Vagina (tissue), 2 donors: Measurements from ENCODE around the gene FLT4. TPM values are rescaled to one million over a fixed set of nuclear protein-coding genes. Genes with fewer than 3 reads are reported as not detected.

Source experiments
- DNase-seq, 2 donors: peaks; one replicate each; pipeline ENCODE4 v3.0.0-alpha.2; 2017; ENCODE audit errors: extremely low spot score in 2 of 2
- H3K27ac ChIP-seq: fragments of 200-600 bp; sonication (generic); one replicate; pipeline ENCODE4 v1.5.1; 2019
- H3K27me3 ChIP-seq: fragments of 200-600 bp; sonication (generic); one replicate; pipeline ENCODE4 v1.5.1; 2019
- H3K36me3 ChIP-seq, 2 donors: fragments of 200-600 bp; sonication (generic); one replicate each; pipeline ENCODE4 v1.5.1; 2017 to 2019
- H3K4me1 ChIP-seq: fragments of 200-600 bp; sonication (generic); one replicate; pipeline ENCODE4 v1.5.1; 2019
- H3K4me3 ChIP-seq, 2 donors: fragments of 200-600 bp; sonication (generic); 1 replicate in 1 of 2; 2 replicates in 1 of 2; pipeline ENCODE4 v1.5.1; 2016 to 2019
- H3K9me3 ChIP-seq: fragments of 200-600 bp; sonication (generic); one replicate; pipeline ENCODE4 v1.5.1; 2019
- POLR2A ChIP-seq, 2 donors: fragments of 450-650 bp; IDR thresholded peaks; one replicate each; pipeline ENCODE4 v1.6.1; 2017; ENCODE audit warnings: antibody characterized with exemption in 2 of 2, mild to moderate bottlenecking in 2 of 2, moderate library complexity in 2 of 2
- POLR2AphosphoS5 ChIP-seq, 2 donors: sonication (generic); formaldehyde crosslinking; IDR thresholded peaks; one replicate each; pipeline ENCODE4 v1.9.0; 2017; ENCODE audit warnings: antibody characterized with exemption in 2 of 2, mild to moderate bottlenecking in 2 of 2, low read depth in 1 of 2; ENCODE audit not compliant: insufficient read depth in 1 of 2
- intact Hi-C: fragments of 100-400 bp; cut with DNase I; formaldehyde crosslinking; loops from one replicate; pipeline ENCODE4 v1.15.1; 2023
- total RNA-seq: library from RNA; depleted of rRNA; stranded (reverse); fragments of >200 nt; gene quantifications from one replicate; pipeline ENCODE4 v1.2.3, GENCODE V29; 2016
- TF ChIP-seq, protein P1 (sequence below), 3 experiments: fragments of 450-650 bp in 2 of 3; fragments of 200-600 bp in 1 of 3; sonication (generic) in 1 of 3; IDR thresholded peaks; one replicate each; pipeline ENCODE4 v1.5.1; 2017 to 2019; ENCODE audit warnings: antibody characterized with exemption in 3 of 3, mild to moderate bottlenecking in 2 of 3, moderate library complexity in 2 of 3

Gene FLT4
- total RNA-seq, 1 donor from 2014 or later = 20.9 TPM

DNA sequence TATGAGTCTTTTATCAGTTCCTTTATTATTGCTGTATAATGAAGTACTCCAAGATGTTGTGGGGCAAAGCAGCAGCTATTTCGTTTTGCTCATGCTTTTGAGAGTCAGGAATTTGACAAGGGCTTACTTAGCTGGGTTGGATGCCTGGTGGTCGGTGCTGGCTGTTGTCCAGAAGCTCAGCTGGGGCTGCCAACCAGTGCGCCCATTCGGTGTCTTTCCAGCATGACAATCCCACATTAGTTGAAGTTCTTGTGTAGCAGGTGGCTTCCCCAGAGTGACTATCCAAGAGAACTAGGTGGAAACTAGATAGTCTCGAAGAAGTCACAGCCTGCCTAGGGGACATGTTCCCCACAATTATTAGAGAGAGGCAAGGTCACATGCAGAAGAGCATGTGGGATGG, 3.4 kb upstream of the FLT4 start:
- no peak for TF ChIP-seq POLR2AphosphoS5 (IDR thresholded peaks at IDR 0.05; ENCODE audit: insufficient read depth in 1 of 2, low read depth in 1 of 2)
- TF ChIP-seq, protein P1, sequence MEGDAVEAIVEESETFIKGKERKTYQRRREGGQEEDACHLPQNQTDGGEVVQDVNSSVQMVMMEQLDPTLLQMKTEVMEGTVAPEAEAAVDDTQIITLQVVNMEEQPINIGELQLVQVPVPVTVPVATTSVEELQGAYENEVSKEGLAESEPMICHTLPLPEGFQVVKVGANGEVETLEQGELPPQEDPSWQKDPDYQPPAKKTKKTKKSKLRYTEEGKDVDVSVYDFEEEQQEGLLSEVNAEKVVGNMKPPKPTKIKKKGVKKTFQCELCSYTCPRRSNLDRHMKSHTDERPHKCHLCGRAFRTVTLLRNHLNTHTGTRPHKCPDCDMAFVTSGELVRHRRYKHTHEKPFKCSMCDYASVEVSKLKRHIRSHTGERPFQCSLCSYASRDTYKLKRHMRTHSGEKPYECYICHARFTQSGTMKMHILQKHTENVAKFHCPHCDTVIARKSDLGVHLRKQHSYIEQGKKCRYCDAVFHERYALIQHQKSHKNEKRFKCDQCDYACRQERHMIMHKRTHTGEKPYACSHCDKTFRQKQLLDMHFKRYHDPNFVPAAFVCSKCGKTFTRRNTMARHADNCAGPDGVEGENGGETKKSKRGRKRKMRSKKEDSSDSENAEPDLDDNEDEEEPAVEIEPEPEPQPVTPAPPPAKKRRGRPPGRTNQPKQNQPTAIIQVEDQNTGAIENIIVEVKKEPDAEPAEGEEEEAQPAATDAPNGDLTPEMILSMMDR (IDR thresholded peaks at IDR 0.05) = no peak
- TF ChIP-seq POLR2A (IDR thresholded peaks at IDR 0.05) = no peak
- no peak overlapping the region for H3K4me3 ChIP-seq
- no peak for DNase-seq
- no peaks in the 10 kb centered on the region for H3K27me3 ChIP-seq
- no peak overlapping the region for H3K27ac ChIP-seq
- H3K4me1 ChIP-seq = peaks cover 13% of the 10 kb centered on the region
- no peaks in the 10 kb centered on the region for H3K36me3 ChIP-seq
- no peaks in the 10 kb centered on the region for H3K9me3 ChIP-seq
- intact Hi-C loops = no loop called here

DNA sequence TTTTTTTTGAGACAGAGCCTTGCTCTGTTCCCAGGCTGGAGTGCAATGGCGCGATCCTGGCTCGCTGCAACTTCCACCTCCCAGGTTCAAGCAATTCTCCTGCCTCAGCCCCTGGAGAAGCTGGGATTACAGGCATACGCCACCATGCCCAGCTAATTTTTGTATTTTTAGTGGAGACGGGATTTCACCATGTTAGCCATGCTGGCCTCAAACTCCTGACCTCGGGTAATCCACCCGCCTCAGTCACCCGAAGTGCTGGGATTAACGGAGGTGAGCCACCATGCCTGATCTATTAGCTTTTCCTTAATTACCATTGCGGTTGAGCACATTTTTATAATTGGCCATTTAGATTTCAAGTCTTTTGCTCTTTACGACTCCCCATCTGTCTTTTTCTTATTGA, 2.9 kb upstream of the FLT4 start:
- no peak for TF ChIP-seq POLR2AphosphoS5 (IDR thresholded peaks at IDR 0.05; ENCODE audit: insufficient read depth in 1 of 2, low read depth in 1 of 2)
- no peak for TF ChIP-seq POLR2A (IDR thresholded peaks at IDR 0.05)
- TF ChIP-seq, protein P1 (IDR thresholded peaks at IDR 0.05) = no peak
- H3K4me1 ChIP-seq = peaks cover 13% of the 10 kb centered on the region
- no peak overlapping the region for H3K4me3 ChIP-seq
- no peak for DNase-seq
- H3K9me3 ChIP-seq = no peaks in the 10 kb centered on the region
- intact Hi-C loops = no loop called here
- H3K36me3 ChIP-seq = no peaks in the 10 kb centered on the region
- H3K27ac ChIP-seq = no peak overlapping the region
- no peaks in the 10 kb centered on the region for H3K27me3 ChIP-seq

DNA sequence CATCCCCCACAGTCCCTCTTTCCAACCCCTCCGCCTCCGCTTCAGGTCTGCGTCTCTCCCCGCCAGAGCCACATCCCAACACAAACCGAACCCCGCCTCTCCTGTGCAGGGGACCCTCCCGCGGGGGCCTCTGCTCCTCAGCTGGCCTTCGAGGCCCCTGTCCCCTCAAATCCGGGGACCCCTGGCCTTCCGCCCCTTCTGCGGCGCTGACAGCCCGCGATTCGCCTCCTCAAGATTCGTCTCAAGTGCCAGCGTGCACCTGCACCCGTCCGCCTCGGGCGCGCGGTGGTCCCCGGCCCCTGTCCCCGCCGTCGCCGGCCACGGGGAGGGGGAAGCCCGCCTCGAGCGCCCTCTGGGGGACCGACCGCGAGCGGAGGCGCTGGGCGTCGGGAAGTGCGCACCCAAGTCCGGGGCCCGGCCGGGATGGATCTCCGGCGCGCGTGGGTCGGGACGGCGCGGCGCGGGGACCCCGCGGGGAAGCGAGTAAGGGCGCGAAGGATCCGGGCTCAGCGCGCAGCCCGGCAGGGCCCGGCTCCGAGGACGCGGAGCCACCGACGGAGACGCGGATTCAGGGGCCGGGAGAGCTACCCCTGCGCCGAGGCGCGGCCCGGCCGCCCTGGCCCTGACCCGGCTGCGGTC, 623 bp downstream of the FLT4 start:
- H3K36me3 ChIP-seq = no peaks in the 10 kb centered on the region
- H3K27ac ChIP-seq = no peak overlapping the region
- peak overlapping the region; percentile 42 to 55 for H3K4me3 ChIP-seq
- H3K4me1 ChIP-seq = peaks cover 13% of the 10 kb centered on the region
- H3K27me3 ChIP-seq = no peaks in the 10 kb centered on the region
- intact Hi-C loops = no loop called here
- no peak for DNase-seq
- H3K9me3 ChIP-seq = no peaks in the 10 kb centered on the region
- TF ChIP-seq POLR2AphosphoS5 (IDR thresholded peaks at IDR 0.05; ENCODE audit: insufficient read depth in 1 of 2, low read depth in 1 of 2) (no peak), POLR2A (IDR thresholded peaks at IDR 0.05) (no peak)
- TF ChIP-seq, protein P1 (IDR thresholded peaks at IDR 0.05) = no peak

DNA sequence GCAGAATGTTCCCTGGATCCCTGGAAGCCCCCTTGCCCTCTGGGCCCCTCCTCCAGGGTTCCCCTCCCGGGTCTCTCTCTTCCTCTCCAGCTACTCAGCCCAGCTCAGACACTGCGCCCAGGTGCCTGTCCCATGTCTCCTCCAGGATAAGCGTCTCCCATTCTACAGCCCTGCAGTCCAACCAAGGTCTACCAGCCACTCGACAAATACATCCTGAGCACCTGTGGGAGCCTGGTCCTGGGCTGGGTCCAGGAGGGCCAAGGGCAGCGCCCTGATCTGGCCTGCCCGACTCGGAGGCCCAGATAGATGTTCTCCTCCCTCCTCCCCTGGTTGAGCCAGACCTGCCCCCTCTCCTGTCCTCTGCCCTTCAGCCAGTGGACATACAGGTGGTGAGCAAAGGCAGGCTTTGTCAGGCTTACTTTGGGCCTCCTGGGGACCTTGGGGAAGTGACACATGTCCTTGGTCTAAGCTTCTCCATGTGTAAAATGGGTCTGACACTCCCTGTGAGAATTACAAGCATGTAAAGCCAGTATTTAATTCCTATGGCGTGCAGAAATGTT, 1.4 kb downstream of the FLT4 start:
- Histone ChIP-seq H3K4me3 (no peak overlapping the region), H3K27me3 (no peaks in the 10 kb centered on the region), H3K27ac (no peak overlapping the region), H3K9me3 (no peaks in the 10 kb centered on the region), H3K4me1 (peaks cover 13% of the 10 kb centered on the region), H3K36me3 (no peaks in the 10 kb centered on the region)
- DNase-seq = no peak
- TF ChIP-seq POLR2A (IDR thresholded peaks at IDR 0.05) (no peak), POLR2AphosphoS5 (IDR thresholded peaks at IDR 0.05; ENCODE audit: insufficient read depth in 1 of 2, low read depth in 1 of 2) (no peak)
- TF ChIP-seq, protein P1 (IDR thresholded peaks at IDR 0.05) = no peak
- intact Hi-C loops = no loop called here

DNA sequence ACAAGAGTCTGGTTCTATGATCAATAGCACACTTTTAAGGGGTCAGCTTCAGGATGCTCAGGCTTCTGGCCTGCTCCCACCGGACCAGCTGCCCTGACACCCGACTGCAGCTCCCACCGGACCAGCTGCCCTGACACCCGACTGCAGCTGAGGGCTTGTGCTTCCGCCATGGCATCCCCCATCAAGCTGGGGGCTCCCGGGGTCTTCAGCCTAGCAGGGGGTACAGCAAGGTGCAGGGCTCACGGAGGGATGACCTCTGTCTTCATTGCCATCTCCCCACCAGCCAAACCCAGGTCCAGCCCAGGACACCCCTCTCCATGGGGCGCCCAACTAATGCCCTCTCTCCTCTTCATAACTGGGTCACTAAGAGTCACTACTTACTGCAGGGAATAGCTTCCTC, 1.9 kb downstream of the FLT4 start:
- DNase-seq = no peak
- intact Hi-C loops = no loop called here
- Histone ChIP-seq H3K27me3 (no peaks in the 10 kb centered on the region), H3K4me3 (no peak overlapping the region), H3K9me3 (no peaks in the 10 kb centered on the region), H3K36me3 (no peaks in the 10 kb centered on the region), H3K27ac (no peak overlapping the region), H3K4me1 (peaks cover 13% of the 10 kb centered on the region)
- no peak for TF ChIP-seq POLR2AphosphoS5 (IDR thresholded peaks at IDR 0.05; ENCODE audit: insufficient read depth in 1 of 2, low read depth in 1 of 2)
- TF ChIP-seq, protein P1 (IDR thresholded peaks at IDR 0.05) = no peak
- TF ChIP-seq POLR2A (IDR thresholded peaks at IDR 0.05) = no peak
